OCI-LY7 (cell line): Measurements from ENCODE around the gene SIK3.

Source experiments
- EZH2phosphoT487 ChIP-seq: fragments of 200-600 bp; sonication (generic); IDR thresholded peaks from 2 replicates; pipeline ENCODE4 v1.6.1; 2018; ENCODE audit warnings: low read depth, borderline replicate concordance, mild to moderate bottlenecking, mixed run types, antibody characterized with exemption, low read length, moderate library complexity, mixed read lengths
- TF ChIP-seq, protein P1 (sequence below): fragments of 200-600 bp; sonication (generic); conservative IDR thresholded peaks from 2 replicates; pipeline ENCODE4 v1.5.1; 2014; ENCODE audit warnings: mild to moderate bottlenecking, antibody characterized with exemption, low read length, moderate library complexity, mixed read lengths

DNA sequence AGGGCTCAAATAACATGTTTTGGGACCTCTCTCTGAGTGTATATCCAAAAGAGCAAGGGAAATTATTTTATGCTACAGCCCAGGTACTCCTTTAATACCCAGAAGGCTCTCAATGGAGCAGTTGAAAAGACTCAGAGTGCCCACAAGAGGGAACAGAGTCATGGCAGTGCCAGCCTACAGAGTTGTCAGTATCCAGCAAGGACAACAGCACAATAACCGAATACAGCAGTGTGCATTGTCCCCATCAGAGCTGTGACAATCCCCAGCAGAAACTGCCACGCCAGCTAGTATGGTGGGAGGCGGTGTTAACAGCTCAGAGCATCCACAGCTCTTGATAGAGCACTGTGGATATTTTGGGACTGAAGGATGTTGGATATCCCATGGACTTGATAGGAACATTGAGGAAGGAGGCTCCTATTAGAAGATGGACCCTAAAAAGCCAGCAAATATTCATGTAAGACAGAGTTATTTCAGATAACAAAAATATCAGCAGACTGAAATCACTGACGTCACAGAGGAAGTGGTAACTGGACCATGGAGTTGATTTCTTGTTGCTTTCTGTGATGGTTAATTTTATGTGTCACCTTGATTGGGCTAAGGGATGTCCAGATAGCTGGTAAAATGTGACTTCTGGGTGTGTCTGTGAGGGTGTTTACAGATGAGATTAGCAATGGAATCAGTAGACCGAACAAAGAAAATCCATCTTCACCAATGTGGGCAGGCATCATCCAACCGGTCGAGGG is 28.2 kb upstream of the SIK3 start:
- TF ChIP-seq, protein P1, sequence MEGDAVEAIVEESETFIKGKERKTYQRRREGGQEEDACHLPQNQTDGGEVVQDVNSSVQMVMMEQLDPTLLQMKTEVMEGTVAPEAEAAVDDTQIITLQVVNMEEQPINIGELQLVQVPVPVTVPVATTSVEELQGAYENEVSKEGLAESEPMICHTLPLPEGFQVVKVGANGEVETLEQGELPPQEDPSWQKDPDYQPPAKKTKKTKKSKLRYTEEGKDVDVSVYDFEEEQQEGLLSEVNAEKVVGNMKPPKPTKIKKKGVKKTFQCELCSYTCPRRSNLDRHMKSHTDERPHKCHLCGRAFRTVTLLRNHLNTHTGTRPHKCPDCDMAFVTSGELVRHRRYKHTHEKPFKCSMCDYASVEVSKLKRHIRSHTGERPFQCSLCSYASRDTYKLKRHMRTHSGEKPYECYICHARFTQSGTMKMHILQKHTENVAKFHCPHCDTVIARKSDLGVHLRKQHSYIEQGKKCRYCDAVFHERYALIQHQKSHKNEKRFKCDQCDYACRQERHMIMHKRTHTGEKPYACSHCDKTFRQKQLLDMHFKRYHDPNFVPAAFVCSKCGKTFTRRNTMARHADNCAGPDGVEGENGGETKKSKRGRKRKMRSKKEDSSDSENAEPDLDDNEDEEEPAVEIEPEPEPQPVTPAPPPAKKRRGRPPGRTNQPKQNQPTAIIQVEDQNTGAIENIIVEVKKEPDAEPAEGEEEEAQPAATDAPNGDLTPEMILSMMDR, result no peak
- no peak for TF ChIP-seq EZH2phosphoT487
